GM18507 (cell line): ENCODE results near the gene ASTL.
A peak's percentile ranks its signal among the peaks of the same experiment; 100 is the strongest.

Experiments
- DNase-seq: peaks from one replicate; pipeline ENCODE4 v3.0.0; 2011; ENCODE audit warnings: low read depth; ENCODE audit not compliant: insufficient read length; ENCODE audit errors: extremely low spot score
- FAIRE-seq: peaks from 2 replicates; lab custom pipeline; 2011; peaks lifted over from hg19 to GRCh38; lab: Jason Lieb, UNC

Gene ASTL

GRCh38 chr2:96134421-96134820 lies 3.9 kb downstream of the ASTL start:
- FAIRE-seq: no peak
- DNase-seq: no peak

- DNase-seq (no peak), FAIRE-seq (no peak)
Observed at GRCh38 chr2:96131813-96132745, 6.2 kb downstream of the ASTL start.

- FAIRE-seq: peak; percentile 59
- DNase-seq: no peak
Observed at GRCh38 chr2:96131152-96131812, 7.0 kb downstream of the ASTL start.

GRCh38 chr2:96130483-96130882 lies 7.8 kb downstream of the ASTL start:
- DNase-seq: no peak
- no peak for FAIRE-seq

- no peak for DNase-seq
- no peak for FAIRE-seq
Observed at GRCh38 chr2:96129528-96130120, 8.7 kb downstream of the ASTL start.

- FAIRE-seq: no peak
- no peak for DNase-seq
Observed at GRCh38 chr2:96128456-96128855, 9.8 kb downstream of the ASTL start.

GRCh38 chr2:96124406-96125265 lies 13.7 kb downstream of the ASTL start:
- no peak for FAIRE-seq

GRCh38 chr2:96123936-96124335 lies 14.4 kb downstream of the ASTL start:
- FAIRE-seq: no peak
- DNase-seq: no peak

More at GRCh38 chr2:96124406-96125265, 13.7 kb downstream of the ASTL start:
- DNase-seq: no peak

- FAIRE-seq (no peak), DNase-seq (no peak)
Observed at GRCh38 chr2:96123290-96123689, 15.0 kb downstream of the ASTL start.

GRCh38 chr2:96122391-96122790 lies 15.9 kb downstream of the ASTL start:
- no peak for DNase-seq
- no peak for FAIRE-seq

- FAIRE-seq: no peak
- DNase-seq: no peak
Observed at GRCh38 chr2:96121414-96121813, 16.9 kb downstream of the ASTL start.

- FAIRE-seq (no peak), DNase-seq (no peak)
Observed at GRCh38 chr2:96120991-96121390, 17.3 kb downstream of the ASTL start.

- FAIRE-seq: no peak
- DNase-seq: no peak
Observed at GRCh38 chr2:96120091-96120720, 18.1 kb downstream of the ASTL start.

GRCh38 chr2:96119389-96119751 lies 18.9 kb downstream of the ASTL start:
- FAIRE-seq: no peak
- DNase-seq: no peak

GRCh38 chr2:96118698-96119388 lies 19.5 kb downstream of the ASTL start:
- FAIRE-seq (no peak), DNase-seq (no peak)

GRCh38 chr2:96117701-96118588 lies 20.4 kb downstream of the ASTL start:
- DNase-seq: no peak
- FAIRE-seq: no peak

- DNase-seq: peak; percentile 83
- peak; percentile 70 for FAIRE-seq
Observed at GRCh38 chr2:96116879-96117533, 21.3 kb downstream of the ASTL start.
